Breast epithelium (tissue), 3 donors: ENCODE data around the gene SLC6A8.

Source experiments
- POLR2A ChIP-seq: fragments of 450-650 bp; IDR thresholded peaks from one replicate; pipeline ENCODE4 v1.6.1; 2016; ENCODE audit warnings: antibody characterized with exemption, mild to moderate bottlenecking, moderate library complexity
- TF ChIP-seq, protein P1 (sequence below), 3 donors: fragments of 450-650 bp; IDR thresholded peaks; one replicate each; pipeline ENCODE4 v1.5.1; 2016 to 2017; ENCODE audit warnings: antibody characterized with exemption in 3 of 3, mild to moderate bottlenecking in 3 of 3, moderate library complexity in 3 of 3

DNA sequence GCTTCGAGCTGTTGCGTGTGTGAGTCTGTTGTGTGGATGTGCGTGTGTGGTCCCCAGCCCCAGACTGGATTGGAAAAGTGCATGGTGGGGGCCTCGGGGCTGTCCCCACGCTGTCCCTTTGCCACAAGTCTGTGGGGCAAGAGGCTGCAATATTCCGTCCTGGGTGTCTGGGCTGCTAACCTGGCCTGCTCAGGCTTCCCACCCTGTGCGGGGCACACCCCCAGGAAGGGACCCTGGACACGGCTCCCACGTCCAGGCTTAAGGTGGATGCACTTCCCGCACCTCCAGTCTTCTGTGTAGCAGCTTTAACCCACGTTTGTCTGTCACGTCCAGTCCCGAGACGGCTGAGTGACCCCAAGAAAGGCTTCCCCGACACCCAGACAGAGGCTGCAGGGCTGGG lies 8.4 kb downstream of the SLC6A8 start:
- TF ChIP-seq, protein P1, sequence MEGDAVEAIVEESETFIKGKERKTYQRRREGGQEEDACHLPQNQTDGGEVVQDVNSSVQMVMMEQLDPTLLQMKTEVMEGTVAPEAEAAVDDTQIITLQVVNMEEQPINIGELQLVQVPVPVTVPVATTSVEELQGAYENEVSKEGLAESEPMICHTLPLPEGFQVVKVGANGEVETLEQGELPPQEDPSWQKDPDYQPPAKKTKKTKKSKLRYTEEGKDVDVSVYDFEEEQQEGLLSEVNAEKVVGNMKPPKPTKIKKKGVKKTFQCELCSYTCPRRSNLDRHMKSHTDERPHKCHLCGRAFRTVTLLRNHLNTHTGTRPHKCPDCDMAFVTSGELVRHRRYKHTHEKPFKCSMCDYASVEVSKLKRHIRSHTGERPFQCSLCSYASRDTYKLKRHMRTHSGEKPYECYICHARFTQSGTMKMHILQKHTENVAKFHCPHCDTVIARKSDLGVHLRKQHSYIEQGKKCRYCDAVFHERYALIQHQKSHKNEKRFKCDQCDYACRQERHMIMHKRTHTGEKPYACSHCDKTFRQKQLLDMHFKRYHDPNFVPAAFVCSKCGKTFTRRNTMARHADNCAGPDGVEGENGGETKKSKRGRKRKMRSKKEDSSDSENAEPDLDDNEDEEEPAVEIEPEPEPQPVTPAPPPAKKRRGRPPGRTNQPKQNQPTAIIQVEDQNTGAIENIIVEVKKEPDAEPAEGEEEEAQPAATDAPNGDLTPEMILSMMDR (IDR thresholded peaks at IDR 0.05) = no peak
- no peak for TF ChIP-seq POLR2A
